22Rv1 (cell line): ENCODE results near the gene ANXA9.

Experiments used
- CTCF ChIP-seq: fragments of 450-650 bp; IDR thresholded peaks from 2 replicates; pipeline ENCODE4 v1.5.1; 2017; ENCODE audit warnings: mild to moderate bottlenecking
- ZFX ChIP-seq: fragments of 450-650 bp; IDR thresholded peaks from 2 replicates; pipeline ENCODE4 v1.6.1; 2017; ENCODE audit warnings: antibody characterized with exemption, borderline replicate concordance

- no peak for TF ChIP-seq CTCF
- no peak for TF ChIP-seq ZFX
Measured at GRCh38 chr1:151008244-151009205, 26.4 kb downstream of the ANXA9 start, which contains the start of gene PRUNE1.
